HG03378 (cell line): ENCODE data around the gene ACTN4.

Source experiments
- ATAC-seq: cut with Tn5 transposase; IDR thresholded peaks from one replicate; pipeline ENCODE4 v1.9.1; 2021; ENCODE audit warnings: mild to moderate bottlenecking, moderate library complexity; ENCODE audit not compliant: unreplicated experiment

ACTN4 gene

GRCh38 chr19:38693380-38694223 is 46.2 kb downstream of the ACTN4 start:
- ATAC-seq, result no peak

GRCh38 chr19:38695317-38695683 is 47.9 kb downstream of the ACTN4 start:
- ATAC-seq, result no peak

- no peak for ATAC-seq
These were observed 48.6 kb downstream of the ACTN4 start for GRCh38 chr19:38695832-38696728.

- no peak for ATAC-seq
These were observed 49.2 kb downstream of the ACTN4 start for GRCh38 chr19:38696729-38697055.

GRCh38 chr19:38697197-38697596 is 49.7 kb downstream of the ACTN4 start:
- ATAC-seq, result no peak

- ATAC-seq, result no peak
These were observed 50.2 kb downstream of the ACTN4 start for GRCh38 chr19:38697641-38698071.

GRCh38 chr19:38698225-38699026 is 51.0 kb downstream of the ACTN4 start:
- no peak for ATAC-seq

GRCh38 chr19:38699027-38699346 is 51.5 kb downstream of the ACTN4 start:
- no peak for ATAC-seq

- no peak for ATAC-seq
These were observed 52.3 kb downstream of the ACTN4 start for GRCh38 chr19:38699647-38700349.

GRCh38 chr19:38700350-38700901 is 53.0 kb downstream of the ACTN4 start:
- ATAC-seq, result no peak

- ATAC-seq, result no peak
These were observed 53.5 kb downstream of the ACTN4 start for GRCh38 chr19:38700902-38701454.

- ATAC-seq, result no peak
These were observed 54.1 kb downstream of the ACTN4 start for GRCh38 chr19:38701455-38702063.

GRCh38 chr19:38702278-38702677 is 54.8 kb downstream of the ACTN4 start:
- no peak for ATAC-seq

GRCh38 chr19:38703509-38703908 is 56.1 kb downstream of the ACTN4 start:
- ATAC-seq, result no peak

GRCh38 chr19:38704488-38705026 is 57.1 kb downstream of the ACTN4 start:
- no peak for ATAC-seq

GRCh38 chr19:38705197-38706019 is 58.0 kb downstream of the ACTN4 start:
- ATAC-seq, result no peak

GRCh38 chr19:38706792-38707511 is 59.5 kb downstream of the ACTN4 start:
- ATAC-seq, result no peak
